ENCODE measurements around the gene UBA5.

GRCh38 chr3:132713977-132714727 is 54.0 kb downstream of the UBA5 start:
- TF ChIP-seq CTCF (IDR thresholded peaks at IDR 0.05) (no peak), POLR2A (IDR thresholded peaks at IDR 0.05) (no peak)

All from thyroid gland (tissue), 4 donors.